Calu3 (cell line): ENCODE data around the gene CELF4. TPM values are rescaled to one million over a fixed set of nuclear protein-coding genes. Genes with fewer than 3 reads are reported as not detected.

Experiments used
- BruUV-seq: library from RNA; stranded (reverse); fragments of 400-500 nt; replicated peaks from 2 replicates; lab custom pipeline; 2021; lab: Mats Ljungman, UMichigan
- CTCF ChIA-PET: fragments of 300-600 bp; sonication (Branson Sonifier 250); formaldehyde crosslinking; loops from one replicate; lab custom pipeline; 2022; ENCODE audit warnings: antibody characterized with exemption; lab: Charles Lee
- DNase-seq: peaks from one replicate; pipeline ENCODE4 v3.0.0; 2022
- H3K27ac Mint-ChIP-seq: one replicate; pipeline ENCODE4 v1.8.0; 2022; ENCODE audit warnings: mixed read lengths; ENCODE audit not compliant: unreplicated experiment
- H3K27me3 Mint-ChIP-seq: one replicate; pipeline ENCODE4 v1.8.0; 2022; ENCODE audit warnings: mixed read lengths; ENCODE audit not compliant: unreplicated experiment
- H3K36me3 Mint-ChIP-seq: one replicate; pipeline ENCODE4 v1.8.0; 2022; ENCODE audit warnings: mild to moderate bottlenecking, moderate library complexity, mixed read lengths; ENCODE audit not compliant: insufficient read depth, unreplicated experiment
- H3K4me1 Mint-ChIP-seq: one replicate; pipeline ENCODE4 v1.8.0; 2022; ENCODE audit warnings: mild to moderate bottlenecking, low read depth, mixed read lengths; ENCODE audit not compliant: unreplicated experiment
- H3K4me3 Mint-ChIP-seq: one replicate; pipeline ENCODE4 v1.8.0; 2022; ENCODE audit warnings: mild to moderate bottlenecking, low read depth, moderate library complexity, mixed read lengths; ENCODE audit not compliant: unreplicated experiment
- H3K9me3 Mint-ChIP-seq: one replicate; pipeline ENCODE4 v1.8.0; 2022; ENCODE audit warnings: low read depth, mixed read lengths; ENCODE audit not compliant: unreplicated experiment
- intact Hi-C: fragments of 100-400 bp; cut with micrococcal nuclease; formaldehyde crosslinking; loops from one replicate; pipeline ENCODE4 v1.10.0; 2022; ENCODE audit not compliant: unreplicated experiment
- total RNA-seq: library from RNA; stranded (reverse); gene quantifications from 2 replicates; pipeline ENCODE4 v1.2.3, GENCODE V29; 2022
- TF ChIP-seq, protein P1 (sequence below): fragments of 200-600 bp; IDR thresholded peaks from one replicate; pipeline ENCODE4 v1.8.0; 2022; ENCODE audit warnings: antibody characterized with exemption; ENCODE audit not compliant: unreplicated experiment

Gene CELF4
- total RNA-seq, 1 experiment from 2014 or later, result 7.8 TPM

DNA sequence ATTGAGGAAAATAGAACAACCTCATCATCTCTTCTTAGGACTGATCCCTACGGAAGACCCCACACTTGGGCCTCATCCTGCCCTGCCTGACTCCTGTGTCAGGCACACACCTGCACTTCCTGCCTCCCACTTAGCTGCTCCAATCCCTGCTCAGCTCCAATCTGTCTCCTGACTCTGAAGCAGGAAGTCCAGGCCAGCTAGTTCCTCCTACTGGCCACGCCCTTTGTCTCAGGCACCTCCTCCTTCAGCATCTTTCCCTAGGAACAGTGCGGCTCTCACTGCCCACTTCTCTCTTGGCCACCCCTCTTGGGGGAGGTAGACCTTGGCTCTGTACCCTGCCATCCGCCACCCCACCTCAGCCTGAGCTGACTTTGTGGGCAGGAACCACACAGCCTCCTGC is 135.8 kb downstream of the CELF4 start:
- TF ChIP-seq, protein P1, sequence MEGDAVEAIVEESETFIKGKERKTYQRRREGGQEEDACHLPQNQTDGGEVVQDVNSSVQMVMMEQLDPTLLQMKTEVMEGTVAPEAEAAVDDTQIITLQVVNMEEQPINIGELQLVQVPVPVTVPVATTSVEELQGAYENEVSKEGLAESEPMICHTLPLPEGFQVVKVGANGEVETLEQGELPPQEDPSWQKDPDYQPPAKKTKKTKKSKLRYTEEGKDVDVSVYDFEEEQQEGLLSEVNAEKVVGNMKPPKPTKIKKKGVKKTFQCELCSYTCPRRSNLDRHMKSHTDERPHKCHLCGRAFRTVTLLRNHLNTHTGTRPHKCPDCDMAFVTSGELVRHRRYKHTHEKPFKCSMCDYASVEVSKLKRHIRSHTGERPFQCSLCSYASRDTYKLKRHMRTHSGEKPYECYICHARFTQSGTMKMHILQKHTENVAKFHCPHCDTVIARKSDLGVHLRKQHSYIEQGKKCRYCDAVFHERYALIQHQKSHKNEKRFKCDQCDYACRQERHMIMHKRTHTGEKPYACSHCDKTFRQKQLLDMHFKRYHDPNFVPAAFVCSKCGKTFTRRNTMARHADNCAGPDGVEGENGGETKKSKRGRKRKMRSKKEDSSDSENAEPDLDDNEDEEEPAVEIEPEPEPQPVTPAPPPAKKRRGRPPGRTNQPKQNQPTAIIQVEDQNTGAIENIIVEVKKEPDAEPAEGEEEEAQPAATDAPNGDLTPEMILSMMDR, result no peak
- Mint-ChIP-seq H3K27ac (no peak overlapping the region), H3K4me1 (no peaks in the 10 kb centered on the region), H3K36me3 (no peaks in the 10 kb centered on the region), H3K9me3 (no peaks in the 10 kb centered on the region), H3K27me3 (peaks cover 35% of the 10 kb centered on the region), H3K4me3 (no peak overlapping the region)
- CTCF ChIA-PET, result no interaction called here
- intact Hi-C loops, result no loop called here
- BruUV-seq, result no TSS peak
- DNase-seq, result no peak

GRCh38 chr18:37428288-37428974 is 137.2 kb downstream of the CELF4 start:
- Mint-ChIP-seq H3K27me3 (peaks cover 21% of the 10 kb centered on the region), H3K9me3 (no peaks in the 10 kb centered on the region), H3K4me1 (no peaks in the 10 kb centered on the region), H3K4me3 (no peak overlapping the region), H3K36me3 (no peaks in the 10 kb centered on the region), H3K27ac (no peak overlapping the region)
- DNase-seq, result no peak
- BruUV-seq, result no TSS peak
- TF ChIP-seq, protein P1, result no peak
- intact Hi-C loops, result no loop called here
- CTCF ChIA-PET, result no interaction called here

- H3K4me3 Mint-ChIP-seq, result no peak overlapping the region
- peaks cover 3% of the 10 kb centered on the region for H3K27me3 Mint-ChIP-seq
- intact Hi-C loops, result no loop called here
- TF ChIP-seq, protein P1, result no peak
- no TSS peak for BruUV-seq
- no peaks in the 10 kb centered on the region for H3K4me1 Mint-ChIP-seq
- H3K9me3 Mint-ChIP-seq, result no peaks in the 10 kb centered on the region
- CTCF ChIA-PET, result no interaction called here
- no peak for DNase-seq
- H3K27ac Mint-ChIP-seq, result no peak overlapping the region
- H3K36me3 Mint-ChIP-seq, result no peaks in the 10 kb centered on the region
Observed at GRCh38 chr18:37426586-37426985, 139.0 kb downstream of the CELF4 start.

- Mint-ChIP-seq H3K36me3 (no peaks in the 10 kb centered on the region), H3K27ac (no peak overlapping the region), H3K9me3 (no peaks in the 10 kb centered on the region), H3K27me3 (no peaks in the 10 kb centered on the region), H3K4me3 (no peak overlapping the region), H3K4me1 (no peaks in the 10 kb centered on the region)
- TF ChIP-seq, protein P1, result no peak
- intact Hi-C loops, result no loop called here
- CTCF ChIA-PET, result no interaction called here
- no peak for DNase-seq
- no TSS peak for BruUV-seq
Observed at GRCh38 chr18:37425222-37425621, 140.4 kb downstream of the CELF4 start.
